ENCODE data around the gene ITGB5.

DNA sequence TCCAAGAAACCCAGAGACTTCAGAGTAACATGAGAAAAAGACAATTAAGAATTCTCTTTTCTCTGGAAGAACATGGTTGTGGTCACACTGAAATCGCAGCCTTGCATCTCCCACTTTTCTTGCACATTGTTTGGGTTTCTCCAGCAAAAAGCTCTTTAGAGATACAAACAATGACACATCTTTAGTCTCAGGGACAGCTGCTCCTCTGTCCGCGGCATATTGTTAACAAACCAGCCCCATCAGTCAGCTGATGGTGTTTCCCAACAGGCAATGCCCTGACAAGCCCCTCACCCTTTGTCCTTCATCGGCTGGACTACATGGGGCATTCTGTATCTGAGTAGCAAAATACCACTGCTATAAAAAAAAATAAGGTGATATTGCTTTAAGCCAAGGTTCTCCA, 103.5 kb downstream of the ITGB5 start:
- TF ChIP-seq, protein P1, sequence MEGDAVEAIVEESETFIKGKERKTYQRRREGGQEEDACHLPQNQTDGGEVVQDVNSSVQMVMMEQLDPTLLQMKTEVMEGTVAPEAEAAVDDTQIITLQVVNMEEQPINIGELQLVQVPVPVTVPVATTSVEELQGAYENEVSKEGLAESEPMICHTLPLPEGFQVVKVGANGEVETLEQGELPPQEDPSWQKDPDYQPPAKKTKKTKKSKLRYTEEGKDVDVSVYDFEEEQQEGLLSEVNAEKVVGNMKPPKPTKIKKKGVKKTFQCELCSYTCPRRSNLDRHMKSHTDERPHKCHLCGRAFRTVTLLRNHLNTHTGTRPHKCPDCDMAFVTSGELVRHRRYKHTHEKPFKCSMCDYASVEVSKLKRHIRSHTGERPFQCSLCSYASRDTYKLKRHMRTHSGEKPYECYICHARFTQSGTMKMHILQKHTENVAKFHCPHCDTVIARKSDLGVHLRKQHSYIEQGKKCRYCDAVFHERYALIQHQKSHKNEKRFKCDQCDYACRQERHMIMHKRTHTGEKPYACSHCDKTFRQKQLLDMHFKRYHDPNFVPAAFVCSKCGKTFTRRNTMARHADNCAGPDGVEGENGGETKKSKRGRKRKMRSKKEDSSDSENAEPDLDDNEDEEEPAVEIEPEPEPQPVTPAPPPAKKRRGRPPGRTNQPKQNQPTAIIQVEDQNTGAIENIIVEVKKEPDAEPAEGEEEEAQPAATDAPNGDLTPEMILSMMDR (IDR thresholded peaks at IDR 0.05; ENCODE audit: extremely low read depth in 1 of 2, insufficient read depth in 1 of 2, low read depth in 1 of 2, low read length in 2 of 2), result no peak
- TF ChIP-seq POLR2A (IDR thresholded peaks at IDR 0.05; ENCODE audit: low read depth, low read length) (no peak), POLR2AphosphoS5 (IDR thresholded peaks at IDR 0.05; ENCODE audit: insufficient read depth, low read depth, low read length) (no peak), EZH2 (IDR thresholded peaks at IDR 0.05; ENCODE audit: borderline replicate concordance, low read depth, low read length, severe bottlenecking) (no peak), MYC (IDR thresholded peaks at IDR 0.05; ENCODE audit: low read depth, low read length) (no peak), GATA2 (IDR thresholded peaks at IDR 0.05; ENCODE audit: insufficient read depth, insufficient read length, low read depth, low read length) (no peak), JUN (IDR thresholded peaks at IDR 0.05; ENCODE audit: borderline replicate concordance, insufficient read depth, insufficient read length, low read depth) (no peak), FOS (IDR thresholded peaks at IDR 0.05; ENCODE audit: borderline replicate concordance, insufficient read depth, low read length) (no peak)
- TF ChIP-seq, protein P2, sequence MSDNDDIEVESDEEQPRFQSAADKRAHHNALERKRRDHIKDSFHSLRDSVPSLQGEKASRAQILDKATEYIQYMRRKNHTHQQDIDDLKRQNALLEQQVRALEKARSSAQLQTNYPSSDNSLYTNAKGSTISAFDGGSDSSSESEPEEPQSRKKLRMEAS (IDR thresholded peaks at IDR 0.05; ENCODE audit: insufficient read depth, insufficient read length), result no peak

Measured in endothelial cell of umbilical vein (primary cell).